NCI-H460 (cell line): ENCODE results near the gene PACS2. TPM values are rescaled to one million over a fixed set of nuclear protein-coding genes. Genes with fewer than 3 reads are reported as not detected.

Source experiments
- DNase-seq: peaks from one replicate; pipeline ENCODE4 v3.0.0-alpha.2; 2016; ENCODE audit warnings: low read depth; ENCODE audit errors: extremely low read depth
- total RNA-seq: library from RNA; depleted of rRNA; stranded (reverse); fragments of >200 nt; shearing (Covaris generic); gene quantifications from 2 replicates; pipeline ENCODE4 v1.2.3, GENCODE V29; 2014; rRNA removed

PACS2 gene
- total RNA-seq, 1 experiment from 2014 or later = 30.7 TPM

- no peak for DNase-seq
Measured at GRCh38 chr14:105433161-105433605, 118.6 kb downstream of the PACS2 start.

- DNase-seq = no peak
Measured at GRCh38 chr14:105436402-105436801, 121.9 kb downstream of the PACS2 start.

GRCh38 chr14:105436891-105437722 lies 122.6 kb downstream of the PACS2 start:
- DNase-seq = no peak

- DNase-seq = no peak
Measured at GRCh38 chr14:105437723-105438500, 123.4 kb downstream of the PACS2 start.

- DNase-seq = no peak
Measured at GRCh38 chr14:105439179-105439578, 124.6 kb downstream of the PACS2 start.

- peak; percentile 19 for DNase-seq
Measured at GRCh38 chr14:105439710-105440553, 125.4 kb downstream of the PACS2 start.

GRCh38 chr14:105440554-105440900 lies 126.0 kb downstream of the PACS2 start:
- DNase-seq = no peak

- DNase-seq = no peak
Measured at GRCh38 chr14:105440992-105441391, 126.4 kb downstream of the PACS2 start.

- no peak for DNase-seq
Measured at GRCh38 chr14:105442125-105442524, 127.6 kb downstream of the PACS2 start.

- DNase-seq = no peak
Measured at GRCh38 chr14:105442834-105443233, 128.3 kb downstream of the PACS2 start.

- DNase-seq = no peak
Measured at GRCh38 chr14:105444859-105445258, 130.3 kb downstream of the PACS2 start.

GRCh38 chr14:105445290-105445689 lies 130.7 kb downstream of the PACS2 start:
- no peak for DNase-seq

- DNase-seq = no peak
Measured at GRCh38 chr14:105445901-105446845, 131.6 kb downstream of the PACS2 start.

- DNase-seq = no peak
Measured at GRCh38 chr14:105446971-105447370, 132.4 kb downstream of the PACS2 start.

Other genes with a start within 250 kb of the PACS2 start
- gene GPR132, start 249.3 kb upstream of the PACS2 start, total RNA-seq = 0.78 TPM in 1 of 2 replicates, not detected in the other
- 5.9 and 6.3 TPM in 2 replicates for gene JAG2, start 146.0 kb upstream of the PACS2 start, total RNA-seq
- gene NUDT14, start 133.4 kb upstream of the PACS2 start, total RNA-seq = 13.6 and 23.5 TPM in 2 replicates
- gene BTBD6, start 66.2 kb upstream of the PACS2 start, total RNA-seq = 15.3 and 16.2 TPM in 2 replicates
- 16.0 and 17.1 TPM in 2 replicates for gene BRF1, start 13.7 kb upstream of the PACS2 start, total RNA-seq
- gene TEX22, start 83.8 kb downstream of the PACS2 start, total RNA-seq = 0.49 and 0.50 TPM in 2 replicates
- gene MTA1, start 105.1 kb downstream of the PACS2 start, total RNA-seq = 68.0 and 77.9 TPM in 2 replicates
- gene CRIP2, start 160.1 kb downstream of the PACS2 start, total RNA-seq = 13.6 and 18.7 TPM in 2 replicates
- gene CRIP1, start 172.1 kb downstream of the PACS2 start, total RNA-seq = 65.3 and 85.6 TPM in 2 replicates
- 21.3 and 23.1 TPM in 2 replicates for gene TEDC1, start 176.5 kb downstream of the PACS2 start, total RNA-seq
- 1.9 and 3.1 TPM in 2 replicates for gene TMEM121, start 211.8 kb downstream of the PACS2 start, total RNA-seq